ENCODE measurements around the gene SLC25A22. TPM values are rescaled to one million over a fixed set of nuclear protein-coding genes. Genes with fewer than 3 reads are reported as not detected.

Gene SLC25A22
- total and polyA plus RNA-seq, 9 of the 15 experiments (the other 6 are each of a cell fraction or from before 2014, with no cell fraction given): 0.41 to 55.4 (median 11.4) TPM

DNA sequence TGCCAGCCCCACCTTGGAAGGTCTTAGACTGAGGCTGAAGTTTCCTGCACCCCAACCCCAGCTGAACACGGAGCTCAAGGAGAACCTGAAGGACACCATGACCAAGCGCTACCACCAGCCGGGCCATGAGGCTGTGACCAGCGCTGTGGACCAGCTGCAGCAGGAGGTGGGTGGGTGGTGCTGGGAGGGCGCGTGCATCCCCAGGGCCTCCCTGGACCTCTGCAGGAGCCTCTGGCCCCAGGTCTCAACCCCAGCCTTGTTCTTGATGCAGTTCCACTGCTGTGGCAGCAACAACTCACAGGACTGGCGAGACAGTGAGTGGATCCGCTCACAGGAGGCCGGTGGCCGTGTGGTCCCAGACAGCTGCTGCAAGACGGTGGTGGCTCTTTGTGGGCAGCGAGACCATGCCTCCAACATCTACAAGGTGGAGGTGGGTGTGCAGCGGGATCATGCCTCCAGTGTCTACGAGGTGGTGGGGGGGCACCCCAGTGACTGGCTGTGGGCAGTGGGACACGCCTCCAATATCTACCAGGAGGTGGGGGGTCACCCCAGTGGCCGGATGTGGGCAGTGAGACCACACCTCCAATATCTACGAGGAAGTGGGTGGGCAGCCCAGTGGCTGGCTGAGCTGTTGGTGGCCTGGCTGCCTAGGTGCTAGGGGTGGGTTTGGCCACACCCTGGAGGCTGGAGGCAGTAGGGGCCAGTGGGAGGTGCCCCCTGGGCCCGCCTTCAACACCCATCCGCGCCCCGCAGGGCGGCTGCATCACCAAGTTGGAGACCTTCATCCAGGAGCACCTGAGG, 39.3 kb upstream of the SLC25A22 start (continued):
- TF ChIP-seq POLR2B (IDR thresholded peaks at IDR 0.05; ENCODE audit: low read depth, partially characterized antibody) (peak; percentile 35), SPI1 (IDR thresholded peaks at IDR 0.05; ENCODE audit: borderline replicate concordance, low read depth, low read length) (0 out of 2 replicates have a peak, but pooled peaks have one; percentile 9), VEZF1 (CRISPR knock-in tag; IDR thresholded peaks at IDR 0.05) (peak; percentile 64; the same call in 1 of the 2 replicates), HNRNPK (IDR thresholded peaks at IDR 0.05; ENCODE audit: low read depth, low read length, poor library complexity, severe bottlenecking) (no peak), ZNF77 (CRISPR knock-in tag; IDR thresholded peaks at IDR 0.05) (no peak), GABPA (tag; conservative IDR thresholded peaks at IDR 0.05; ENCODE audit: low read depth) (0 out of 2 replicates have a peak, but pooled peaks have one; percentile 31), SAFB (IDR thresholded peaks at IDR 0.05; ENCODE audit: borderline replicate concordance, low read depth, low read length) (peak; percentile 8; the same call in 1 of the 2 replicates), THAP12 (CRISPR knock-in tag; IDR thresholded peaks at IDR 0.05) (no peak), YBX1 (IDR thresholded peaks at IDR 0.05) (no peak), ZBTB9 (CRISPR knock-in tag; IDR thresholded peaks at IDR 0.05) (peak; percentile 95), HMBOX1 (IDR thresholded peaks at IDR 0.05) (no peak), HNRNPUL1 (IDR thresholded peaks at IDR 0.05; ENCODE audit: low read length) (no peak), ZBTB17 (CRISPR knock-in tag; IDR thresholded peaks at IDR 0.05) (0 out of 2 replicates have a peak, but pooled peaks have one; percentile 17), SMC3 (conservative IDR thresholded peaks at IDR 0.05; ENCODE audit: insufficient read depth, low read depth, low read length) (no peak), POU5F1 (IDR thresholded peaks at IDR 0.05; ENCODE audit: borderline replicate concordance, low read depth, low read length, partially characterized antibody) (no peak), POLR2G (IDR thresholded peaks at IDR 0.05; ENCODE audit: low read depth, low read length) (peak; percentile 78), KDM5B (IDR thresholded peaks at IDR 0.05; ENCODE audit: insufficient replicate concordance, low read depth, low read length) (no peak), ZNF146 (CRISPR knock-in tag; IDR thresholded peaks at IDR 0.05; ENCODE audit: unreplicated experiment) (no peak), ZNF212 (CRISPR knock-in tag; IDR thresholded peaks at IDR 0.05) (no peak)
- TF ChIP-seq, protein P1, sequence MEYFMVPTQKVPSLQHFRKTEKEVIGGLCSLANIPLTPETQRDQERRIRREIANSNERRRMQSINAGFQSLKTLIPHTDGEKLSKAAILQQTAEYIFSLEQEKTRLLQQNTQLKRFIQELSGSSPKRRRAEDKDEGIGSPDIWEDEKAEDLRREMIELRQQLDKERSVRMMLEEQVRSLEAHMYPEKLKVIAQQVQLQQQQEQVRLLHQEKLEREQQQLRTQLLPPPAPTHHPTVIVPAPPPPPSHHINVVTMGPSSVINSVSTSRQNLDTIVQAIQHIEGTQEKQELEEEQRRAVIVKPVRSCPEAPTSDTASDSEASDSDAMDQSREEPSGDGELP (CRISPR knock-in tag; IDR thresholded peaks at IDR 0.05; ENCODE audit: borderline replicate concordance): peak; percentile 50; the same call in 1 of the 2 replicates

All from K562 (cell line).